Measurements from ENCODE around the gene ISG20L2. TPM values are rescaled to one million over a fixed set of nuclear protein-coding genes. Genes with fewer than 3 reads are reported as not detected.

Gene ISG20L2
- total RNA-seq, 6 experiments from 2014 or later: 16.2 to 26.9 (median 20.6) TPM

GRCh38 chr1:156698995-156699394 lies 29.6 kb downstream of the ISG20L2 start:
- H3K4me3 Mint-ChIP-seq: no peak overlapping the region
- peaks cover 14% of the 10 kb centered on the region for H3K4me1 Mint-ChIP-seq (ENCODE audit: low read depth)
- TF ChIP-seq, protein P1, sequence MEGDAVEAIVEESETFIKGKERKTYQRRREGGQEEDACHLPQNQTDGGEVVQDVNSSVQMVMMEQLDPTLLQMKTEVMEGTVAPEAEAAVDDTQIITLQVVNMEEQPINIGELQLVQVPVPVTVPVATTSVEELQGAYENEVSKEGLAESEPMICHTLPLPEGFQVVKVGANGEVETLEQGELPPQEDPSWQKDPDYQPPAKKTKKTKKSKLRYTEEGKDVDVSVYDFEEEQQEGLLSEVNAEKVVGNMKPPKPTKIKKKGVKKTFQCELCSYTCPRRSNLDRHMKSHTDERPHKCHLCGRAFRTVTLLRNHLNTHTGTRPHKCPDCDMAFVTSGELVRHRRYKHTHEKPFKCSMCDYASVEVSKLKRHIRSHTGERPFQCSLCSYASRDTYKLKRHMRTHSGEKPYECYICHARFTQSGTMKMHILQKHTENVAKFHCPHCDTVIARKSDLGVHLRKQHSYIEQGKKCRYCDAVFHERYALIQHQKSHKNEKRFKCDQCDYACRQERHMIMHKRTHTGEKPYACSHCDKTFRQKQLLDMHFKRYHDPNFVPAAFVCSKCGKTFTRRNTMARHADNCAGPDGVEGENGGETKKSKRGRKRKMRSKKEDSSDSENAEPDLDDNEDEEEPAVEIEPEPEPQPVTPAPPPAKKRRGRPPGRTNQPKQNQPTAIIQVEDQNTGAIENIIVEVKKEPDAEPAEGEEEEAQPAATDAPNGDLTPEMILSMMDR (IDR thresholded peaks at IDR 0.05): no peak
- no peaks in the 10 kb centered on the region for H3K9me3 Mint-ChIP-seq
- DNase-seq: no peak
- H3K36me3 Mint-ChIP-seq (ENCODE audit: low read depth): no peaks in the 10 kb centered on the region
- H3K27ac Mint-ChIP-seq: no peak overlapping the region
- peaks cover 14% of the 10 kb centered on the region for H3K27me3 Mint-ChIP-seq (ENCODE audit: insufficient read depth)

DNA sequence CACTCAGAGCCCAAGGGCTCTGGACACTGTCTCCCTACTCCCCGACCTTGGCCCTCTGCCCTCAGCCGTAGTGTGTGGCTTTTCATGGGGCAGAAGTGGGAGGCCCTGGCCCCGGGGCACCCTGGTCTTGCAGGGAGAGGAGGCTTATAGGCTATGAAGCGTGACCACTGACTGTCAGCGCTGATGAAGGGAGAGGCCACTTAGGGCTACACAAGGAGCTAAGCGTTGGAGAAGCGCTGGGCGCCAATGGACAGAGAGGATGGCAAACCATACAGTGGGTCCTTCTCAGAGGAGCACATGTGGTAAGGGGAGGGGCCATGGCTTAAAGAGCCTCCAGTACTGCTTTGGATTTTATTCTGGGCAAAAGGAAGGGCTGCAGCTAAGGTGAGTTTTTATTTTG lies 31.1 kb downstream of the ISG20L2 start:
- TF ChIP-seq, protein P1 (IDR thresholded peaks at IDR 0.05): no peak
- H3K27me3 Mint-ChIP-seq (ENCODE audit: insufficient read depth): peaks cover 14% of the 10 kb centered on the region
- no peak overlapping the region for H3K27ac Mint-ChIP-seq
- no peaks in the 10 kb centered on the region for H3K9me3 Mint-ChIP-seq
- no peak for DNase-seq
- H3K36me3 Mint-ChIP-seq (ENCODE audit: low read depth): no peaks in the 10 kb centered on the region
- no peak overlapping the region for H3K4me3 Mint-ChIP-seq
- H3K4me1 Mint-ChIP-seq (ENCODE audit: low read depth): peaks cover 16% of the 10 kb centered on the region

DNA sequence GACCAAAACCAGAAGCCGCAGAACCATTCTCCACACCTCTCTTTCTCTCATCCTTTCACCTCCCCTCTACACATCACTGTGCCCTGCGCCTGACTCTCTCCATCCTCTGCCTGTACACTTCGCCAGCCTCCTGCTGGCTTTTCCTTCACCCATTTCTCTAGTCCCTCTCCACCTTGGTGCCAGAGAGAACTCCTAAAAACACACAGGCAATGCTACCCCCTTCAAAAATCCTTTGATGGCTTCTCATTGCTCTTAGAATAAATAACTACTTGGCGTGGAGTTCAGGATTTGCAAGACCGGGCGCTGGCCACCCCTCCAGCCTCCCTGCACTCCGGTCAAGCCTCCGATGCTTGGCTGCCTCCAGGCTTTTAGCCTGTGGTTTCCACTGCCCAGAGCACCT lies 31.8 kb downstream of the ISG20L2 start:
- no peak overlapping the region for H3K4me3 Mint-ChIP-seq
- DNase-seq: no peak

DNA sequence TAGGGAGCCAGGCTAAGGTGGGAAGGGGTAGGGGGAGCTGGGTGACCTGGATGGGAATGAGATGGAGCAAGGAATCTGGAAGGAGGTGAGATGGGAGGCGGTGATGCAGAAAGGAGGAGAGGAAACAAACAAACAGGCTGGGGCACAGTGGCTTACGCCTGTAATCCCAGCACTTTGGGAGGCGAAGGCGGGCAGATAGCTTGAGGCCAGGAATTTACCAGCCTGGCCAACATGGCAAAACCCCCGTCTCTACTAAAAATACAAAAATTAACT lies 33.9 kb downstream of the ISG20L2 start:
- H3K27ac Mint-ChIP-seq: no peak overlapping the region
- H3K36me3 Mint-ChIP-seq (ENCODE audit: low read depth): no peaks in the 10 kb centered on the region
- no peaks in the 10 kb centered on the region for H3K9me3 Mint-ChIP-seq
- DNase-seq: no peak
- no peak overlapping the region for H3K4me3 Mint-ChIP-seq
- peaks cover 10% of the 10 kb centered on the region for H3K27me3 Mint-ChIP-seq (ENCODE audit: insufficient read depth)
- peaks cover 39% of the 10 kb centered on the region for H3K4me1 Mint-ChIP-seq (ENCODE audit: low read depth)
- TF ChIP-seq, protein P1 (IDR thresholded peaks at IDR 0.05): no peak

More for the DNA sequence above, 31.8 kb downstream of the ISG20L2 start:
- H3K36me3 Mint-ChIP-seq (ENCODE audit: low read depth): no peaks in the 10 kb centered on the region
- no peak overlapping the region for H3K27ac Mint-ChIP-seq
- no peaks in the 10 kb centered on the region for H3K9me3 Mint-ChIP-seq
- peaks cover 12% of the 10 kb centered on the region for H3K27me3 Mint-ChIP-seq (ENCODE audit: insufficient read depth)
- H3K4me1 Mint-ChIP-seq (ENCODE audit: low read depth): peaks cover 23% of the 10 kb centered on the region
- TF ChIP-seq, protein P1 (IDR thresholded peaks at IDR 0.05): no peak

GRCh38 chr1:156693848-156694689 lies 34.5 kb downstream of the ISG20L2 start:
- TF ChIP-seq, protein P1 (IDR thresholded peaks at IDR 0.05): no peak
- H3K36me3 Mint-ChIP-seq (ENCODE audit: low read depth): no peaks in the 10 kb centered on the region
- H3K4me3 Mint-ChIP-seq: no peak overlapping the region
- H3K27ac Mint-ChIP-seq: no peak overlapping the region
- DNase-seq: no peak
- peaks cover 9% of the 10 kb centered on the region for H3K27me3 Mint-ChIP-seq (ENCODE audit: insufficient read depth)
- H3K9me3 Mint-ChIP-seq: no peaks in the 10 kb centered on the region
- peaks cover 44% of the 10 kb centered on the region for H3K4me1 Mint-ChIP-seq (ENCODE audit: low read depth)

Data from HFFc6 (cell line).